ENCODE data around the gene CD8B2. TPM values are rescaled to one million over a fixed set of nuclear protein-coding genes. Genes with fewer than 3 reads are reported as not detected.

Gene CD8B2
- total RNA-seq, 1 experiment from 2014 or later = not detected

DNA sequence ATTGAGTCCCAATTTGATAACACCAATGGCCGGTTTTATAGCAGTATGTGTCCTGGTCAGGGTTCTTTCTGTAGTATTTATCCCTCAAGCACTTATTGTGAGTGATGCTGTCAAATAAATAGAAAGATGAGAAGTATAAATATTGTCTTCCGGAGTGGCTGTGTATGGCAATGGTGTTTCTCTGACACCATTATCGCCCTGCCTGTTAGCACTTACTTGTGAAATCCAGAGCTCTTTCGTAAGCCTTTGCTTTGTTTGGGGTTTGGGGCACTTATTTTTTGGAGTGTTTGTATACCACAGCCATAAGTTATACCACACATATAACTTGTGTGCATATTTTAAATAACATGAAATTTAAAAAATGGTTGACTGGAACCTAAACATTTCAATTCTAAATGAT is 29.3 kb downstream of the CD8B2 start:
- H3K9me3 Mint-ChIP-seq (ENCODE audit: unreplicated experiment) = no peaks in the 10 kb centered on the region
- ChIA-PET POLR2A (no interaction called here), CTCF (interaction anchor here (2.8 kb wide), 1 partner anchor 27 kb away, joined by 9 read pairs; no protein-coding TSS in a partner anchor)
- H3K4me1 Mint-ChIP-seq (ENCODE audit: insufficient read depth, unreplicated experiment) = peaks cover 6% of the 10 kb centered on the region
- peaks cover 7% of the 10 kb centered on the region for H3K36me3 Mint-ChIP-seq (ENCODE audit: insufficient read depth, unreplicated experiment)
- H3K27ac Mint-ChIP-seq (ENCODE audit: low read depth, unreplicated experiment) = no peak overlapping the region
- BruUV-seq (replicated peaks) = no TSS peak
- H3K4me3 Mint-ChIP-seq (ENCODE audit: unreplicated experiment) = no peak overlapping the region
- intact Hi-C loops (cut with micrococcal nuclease) = no loop called here
- H3K27me3 Mint-ChIP-seq (ENCODE audit: insufficient read depth, unreplicated experiment) = no peaks in the 10 kb centered on the region
- no peak for DNase-seq (ENCODE audit: unreplicated experiment)
- TF ChIP-seq, protein P1, sequence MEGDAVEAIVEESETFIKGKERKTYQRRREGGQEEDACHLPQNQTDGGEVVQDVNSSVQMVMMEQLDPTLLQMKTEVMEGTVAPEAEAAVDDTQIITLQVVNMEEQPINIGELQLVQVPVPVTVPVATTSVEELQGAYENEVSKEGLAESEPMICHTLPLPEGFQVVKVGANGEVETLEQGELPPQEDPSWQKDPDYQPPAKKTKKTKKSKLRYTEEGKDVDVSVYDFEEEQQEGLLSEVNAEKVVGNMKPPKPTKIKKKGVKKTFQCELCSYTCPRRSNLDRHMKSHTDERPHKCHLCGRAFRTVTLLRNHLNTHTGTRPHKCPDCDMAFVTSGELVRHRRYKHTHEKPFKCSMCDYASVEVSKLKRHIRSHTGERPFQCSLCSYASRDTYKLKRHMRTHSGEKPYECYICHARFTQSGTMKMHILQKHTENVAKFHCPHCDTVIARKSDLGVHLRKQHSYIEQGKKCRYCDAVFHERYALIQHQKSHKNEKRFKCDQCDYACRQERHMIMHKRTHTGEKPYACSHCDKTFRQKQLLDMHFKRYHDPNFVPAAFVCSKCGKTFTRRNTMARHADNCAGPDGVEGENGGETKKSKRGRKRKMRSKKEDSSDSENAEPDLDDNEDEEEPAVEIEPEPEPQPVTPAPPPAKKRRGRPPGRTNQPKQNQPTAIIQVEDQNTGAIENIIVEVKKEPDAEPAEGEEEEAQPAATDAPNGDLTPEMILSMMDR (IDR thresholded peaks at IDR 0.05; ENCODE audit: unreplicated experiment) = no peak

DNA sequence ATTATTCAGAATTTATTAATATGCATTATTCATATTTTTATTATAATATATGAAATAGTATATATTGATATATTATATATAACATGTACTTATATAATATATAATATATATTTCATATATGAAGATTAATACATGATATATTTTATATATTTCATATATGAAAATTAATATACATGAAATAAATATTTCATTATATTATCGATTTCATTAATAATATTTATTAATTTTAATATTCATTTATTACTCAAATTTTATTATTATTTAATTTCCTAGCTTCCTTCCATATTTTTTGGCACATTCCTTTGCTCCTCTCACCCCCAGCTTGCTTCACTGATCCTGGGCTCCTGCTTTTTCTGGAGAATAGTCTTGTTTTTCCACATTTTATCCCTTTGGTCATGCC is 29.7 kb downstream of the CD8B2 start:
- Mint-ChIP-seq H3K4me1 (ENCODE audit: insufficient read depth, unreplicated experiment) (peaks cover 3% of the 10 kb centered on the region), H3K36me3 (ENCODE audit: insufficient read depth, unreplicated experiment) (peaks cover 7% of the 10 kb centered on the region), H3K9me3 (ENCODE audit: unreplicated experiment) (no peaks in the 10 kb centered on the region), H3K4me3 (ENCODE audit: unreplicated experiment) (no peak overlapping the region), H3K27me3 (ENCODE audit: insufficient read depth, unreplicated experiment) (no peaks in the 10 kb centered on the region), H3K27ac (ENCODE audit: low read depth, unreplicated experiment) (no peak overlapping the region)
- CTCF ChIA-PET = interaction anchor here (2.8 kb wide), 1 partner anchor 27 kb away, joined by 9 read pairs; no protein-coding TSS in a partner anchor
- BruUV-seq (replicated peaks) = no TSS peak
- intact Hi-C loops (cut with micrococcal nuclease) = no loop called here
- DNase-seq (ENCODE audit: unreplicated experiment) = no peak
- TF ChIP-seq, protein P1 (IDR thresholded peaks at IDR 0.05; ENCODE audit: unreplicated experiment) = no peak
- POLR2A ChIA-PET = interaction anchor here (0.6 kb wide), 1 partner anchor 66 kb away, joined by 3 read pairs; no protein-coding TSS in a partner anchor

DNA sequence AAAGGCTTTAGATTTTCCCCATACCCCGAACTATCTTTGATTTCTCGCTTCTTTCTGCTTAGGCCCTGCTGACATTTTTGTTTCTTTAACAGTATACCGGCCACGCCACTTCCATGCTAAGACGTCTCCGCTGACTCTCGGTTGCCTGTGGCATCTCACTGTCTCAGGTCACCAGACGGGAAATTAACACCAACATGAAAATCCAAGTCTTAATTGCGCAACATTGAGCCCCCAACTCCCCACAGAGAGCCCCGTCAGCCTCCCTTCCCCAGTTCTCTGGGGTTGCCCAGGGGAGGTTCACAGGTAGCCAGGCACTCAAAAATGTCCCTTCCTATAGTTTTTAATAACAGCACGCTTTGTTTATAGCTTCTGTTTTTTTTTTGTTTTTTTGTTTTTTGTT is 30.2 kb downstream of the CD8B2 start:
- Mint-ChIP-seq H3K27ac (ENCODE audit: low read depth, unreplicated experiment) (no peak overlapping the region), H3K27me3 (ENCODE audit: insufficient read depth, unreplicated experiment) (no peaks in the 10 kb centered on the region), H3K9me3 (ENCODE audit: unreplicated experiment) (no peaks in the 10 kb centered on the region), H3K36me3 (ENCODE audit: insufficient read depth, unreplicated experiment) (peaks cover 7% of the 10 kb centered on the region), H3K4me3 (ENCODE audit: unreplicated experiment) (no peak overlapping the region), H3K4me1 (ENCODE audit: insufficient read depth, unreplicated experiment) (no peaks in the 10 kb centered on the region)
- BruUV-seq (replicated peaks) = no TSS peak
- ChIA-PET POLR2A (interaction anchor here (0.6 kb wide), 1 partner anchor 65 kb away, joined by 3 read pairs; no protein-coding TSS in a partner anchor), CTCF (interaction anchor here (2.8 kb wide), 1 partner anchor 26 kb away, joined by 9 read pairs; no protein-coding TSS in a partner anchor)
- intact Hi-C loops (cut with micrococcal nuclease) = no loop called here
- no peak for DNase-seq (ENCODE audit: unreplicated experiment)
- TF ChIP-seq, protein P1 (IDR thresholded peaks at IDR 0.05; ENCODE audit: unreplicated experiment) = no peak

DNA sequence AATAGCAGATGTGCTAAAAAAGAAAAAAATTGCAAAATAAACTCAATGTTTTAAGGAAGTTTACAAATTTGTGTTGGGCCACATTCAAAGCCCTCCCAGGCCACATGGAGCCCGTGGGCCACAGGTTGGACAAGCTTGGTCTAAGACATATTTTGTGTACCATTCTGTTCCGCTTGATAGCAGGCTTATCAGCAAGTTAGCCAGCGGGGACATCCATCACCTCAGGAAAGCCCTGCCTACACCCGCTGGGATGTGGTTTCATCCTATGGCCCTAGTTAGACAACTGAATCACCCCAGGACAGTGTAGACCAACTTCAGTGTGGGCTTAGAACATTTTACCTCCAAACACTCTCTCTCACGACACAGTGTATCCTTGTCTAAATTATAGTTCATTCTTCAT is 32.6 kb downstream of the CD8B2 start:
- H3K4me1 Mint-ChIP-seq (ENCODE audit: insufficient read depth, unreplicated experiment) = no peaks in the 10 kb centered on the region
- no peaks in the 10 kb centered on the region for H3K9me3 Mint-ChIP-seq (ENCODE audit: unreplicated experiment)
- ChIA-PET CTCF (no interaction called here), POLR2A (no interaction called here)
- no peak overlapping the region for H3K4me3 Mint-ChIP-seq (ENCODE audit: unreplicated experiment)
- no TSS peak for BruUV-seq (replicated peaks)
- no peaks in the 10 kb centered on the region for H3K27me3 Mint-ChIP-seq (ENCODE audit: insufficient read depth, unreplicated experiment)
- no peak for DNase-seq (ENCODE audit: unreplicated experiment)
- intact Hi-C loops (cut with micrococcal nuclease) = no loop called here
- H3K27ac Mint-ChIP-seq (ENCODE audit: low read depth, unreplicated experiment) = no peak overlapping the region
- TF ChIP-seq, protein P1 (IDR thresholded peaks at IDR 0.05; ENCODE audit: unreplicated experiment) = no peak
- peaks cover 7% of the 10 kb centered on the region for H3K36me3 Mint-ChIP-seq (ENCODE audit: insufficient read depth, unreplicated experiment)

Data from MCF 10A (cell line).